IMR-90 (cell line): Measurements from ENCODE around the gene LAMTOR4. TPM values are rescaled to one million over a fixed set of nuclear protein-coding genes. Genes with fewer than 3 reads are reported as not detected.

ENCODE experiments used
- ATAC-seq: fragments of 200-7000 bp; cut with Tn5 transposase; 2 replicates; pipeline ENCODE4 v1.9.1; 2020; ENCODE audit warnings: low read depth, mild to moderate bottlenecking, moderate library complexity
- BruUV-seq: library from RNA; stranded (reverse); fragments of 400-500 nt; replicated peaks from 2 replicates; lab custom pipeline; 2021; lab: Mats Ljungman, UMichigan
- CTCF ChIA-PET: fragments of 300-600 bp; formaldehyde crosslinking; extraction: SDS; loops from one replicate; lab custom pipeline; 2021; ENCODE audit warnings: antibody characterized with exemption; lab: Yijun Ruan, JAX
- POLR2A ChIA-PET: fragments of 300-600 bp; sonication (Branson Sonifier 250); formaldehyde crosslinking; loops from one replicate; lab custom pipeline; 2022; ENCODE audit warnings: antibody characterized with exemption; ENCODE audit not compliant: unreplicated experiment; lab: Charles Lee
- DNase-seq: peaks from one replicate; pipeline ENCODE4 v3.0.0; 2013
- H2AFZ ChIP-seq: replicated peaks from 2 replicates; pipeline ENCODE3; 2013; ENCODE audit warnings: low read length, mild to moderate bottlenecking; ENCODE audit not compliant: poor library complexity
- H2AK5ac ChIP-seq: 2 replicates; pipeline ENCODE4 v1.6.1; 2013; ENCODE audit warnings: low read depth, low read length, inconsistent platforms
- H2AK9ac ChIP-seq: replicated peaks from 2 replicates; pipeline ENCODE3; 2013; ENCODE audit warnings: mild to moderate bottlenecking, low read depth, low read length, moderate library complexity; ENCODE audit not compliant: poor library complexity
- H2BK120ac ChIP-seq: 2 replicates; pipeline ENCODE4 v1.6.1; 2013; ENCODE audit warnings: low read depth, low read length, inconsistent platforms
- H2BK15ac ChIP-seq: 3 replicates; pipeline ENCODE4 v1.6.1; 2013; ENCODE audit warnings: low read depth, low read length, inconsistent platforms
- H2BK20ac ChIP-seq: 2 replicates; pipeline ENCODE4 v1.6.1; 2013; ENCODE audit warnings: low read depth, mild to moderate bottlenecking, inconsistent platforms, low read length, moderate library complexity
- H2BK5ac ChIP-seq: 2 replicates; pipeline ENCODE4 v1.6.1; 2013; ENCODE audit warnings: mild to moderate bottlenecking, low read depth, low read length, inconsistent platforms; ENCODE audit not compliant: poor library complexity, severe bottlenecking
- H3K14ac ChIP-seq: replicated peaks from 2 replicates; pipeline ENCODE4 v1.6.1; 2013; ENCODE audit warnings: low read depth, low read length, inconsistent platforms
- H3K18ac ChIP-seq: 2 replicates; pipeline ENCODE4 v1.6.1; 2013; ENCODE audit warnings: low read depth, low read length, control low read depth
- H3K23ac ChIP-seq: 2 replicates; pipeline ENCODE4 v1.6.1; 2013; ENCODE audit warnings: low read depth, low read length, inconsistent platforms
- H3K27ac ChIP-seq: 2 replicates; pipeline ENCODE4 v1.5.1; 2013; ENCODE audit warnings: mild to moderate bottlenecking, control low read depth, low read length; ENCODE audit not compliant: insufficient read depth
- H3K27me3 ChIP-seq: 2 replicates; pipeline ENCODE4 v1.6.1; 2013; ENCODE audit warnings: low read length; ENCODE audit not compliant: control insufficient read depth, insufficient read depth
- H3K36me3 ChIP-seq: 2 replicates; pipeline ENCODE4 v1.6.1; 2013; ENCODE audit warnings: low read length, mixed read lengths; ENCODE audit not compliant: control insufficient read depth, insufficient read depth
- H3K4ac ChIP-seq: 2 replicates; pipeline ENCODE4 v1.6.1; 2013; ENCODE audit warnings: low read depth, low read length, inconsistent platforms
- H3K4me1 ChIP-seq: 2 replicates; pipeline ENCODE4 v1.6.1; 2013; ENCODE audit warnings: low read length, mixed read lengths; ENCODE audit not compliant: control insufficient read depth, insufficient read depth
- H3K4me2 ChIP-seq: 2 replicates; pipeline ENCODE4 v1.6.1; 2013; ENCODE audit warnings: low read depth, mild to moderate bottlenecking, control low read depth, low read length, moderate library complexity
- H3K4me3 ChIP-seq: 2 replicates; pipeline ENCODE4 v1.5.1; 2013; ENCODE audit warnings: low read depth, mild to moderate bottlenecking, control low read depth, low read length, moderate library complexity; ENCODE audit not compliant: insufficient read depth
- H3K56ac ChIP-seq: 2 replicates; pipeline ENCODE4 v1.6.1; 2013; ENCODE audit warnings: low read length, inconsistent platforms; ENCODE audit not compliant: insufficient read depth; ENCODE audit errors: extremely low read depth
- H3K79me1 ChIP-seq, 2 experiments: 2 replicates each; pipeline ENCODE4 v1.6.1; 2013; ENCODE audit warnings: low read length in 2 of 2, inconsistent platforms in 1 of 2, low read depth in 1 of 2
- H3K9ac ChIP-seq: 2 replicates; pipeline ENCODE4 v1.6.1; 2013; ENCODE audit warnings: low read depth, low read length, control low read depth
- H3K9me1 ChIP-seq: 2 replicates; pipeline ENCODE4 v1.6.1; 2013; ENCODE audit warnings: low read length, inconsistent platforms; ENCODE audit not compliant: insufficient read depth
- H3K9me3 ChIP-seq: 2 replicates; pipeline ENCODE4 v1.6.1; 2013; ENCODE audit warnings: low read length; ENCODE audit not compliant: control insufficient read depth, insufficient read depth
- H4K20me1 ChIP-seq: 2 replicates; pipeline ENCODE4 v1.6.1; 2013; ENCODE audit warnings: low read length, inconsistent platforms; ENCODE audit not compliant: insufficient read depth
- H4K5ac ChIP-seq: 2 replicates; pipeline ENCODE4 v1.6.1; 2013; ENCODE audit warnings: mild to moderate bottlenecking, low read depth, low read length, control low read depth
- H4K8ac ChIP-seq, 2 experiments: 2 replicates each; pipeline ENCODE4 v1.6.1; 2013; ENCODE audit warnings: low read depth in 2 of 2, low read length in 2 of 2, control low read depth in 1 of 2, inconsistent platforms in 1 of 2
- H4K91ac ChIP-seq: 2 replicates; pipeline ENCODE4 v1.6.1; 2013; ENCODE audit warnings: low read depth, low read length, inconsistent platforms; ENCODE audit not compliant: insufficient read depth
- CHD1 ChIP-seq: IDR thresholded peaks from 2 replicates; pipeline ENCODE4 v1.6.1; 2012; ENCODE audit warnings: low read depth, low read length, improper control_type of control experiment
- FOS ChIP-seq: fragments of 150-350 bp; IDR thresholded peaks from 2 replicates; pipeline ENCODE4 v1.6.1; 2016; ENCODE audit warnings: low read depth, low read length
- MAZ ChIP-seq: IDR thresholded peaks from 2 replicates; pipeline ENCODE4 v1.6.1; 2012; ENCODE audit warnings: low read depth, mild to moderate bottlenecking, low read length, improper control_type of control experiment, moderate library complexity, borderline replicate concordance
- MXI1 ChIP-seq: IDR thresholded peaks from 2 replicates; pipeline ENCODE4 v1.6.1; 2012; ENCODE audit warnings: low read depth, mild to moderate bottlenecking, low read length, moderate library complexity, borderline replicate concordance
- POLR2A ChIP-seq: IDR thresholded peaks from 2 replicates; pipeline ENCODE4 v1.6.1; 2012; ENCODE audit warnings: mild to moderate bottlenecking, low read depth, low read length
- RAD21 ChIP-seq: IDR thresholded peaks from 2 replicates; pipeline ENCODE4 v1.6.1; 2012; ENCODE audit warnings: low read length, improper control_type of control experiment
- RCOR1 ChIP-seq: IDR thresholded peaks from 2 replicates; pipeline ENCODE4 v1.6.1; 2012; ENCODE audit warnings: mild to moderate bottlenecking, low read length, improper control_type of control experiment; ENCODE audit not compliant: insufficient replicate concordance
- RFX5 ChIP-seq: IDR thresholded peaks from 2 replicates; pipeline ENCODE4 v1.8.0; 2012; ENCODE audit warnings: low read depth, mild to moderate bottlenecking, low read length, moderate library complexity
- WGBS, 2 experiments: methylation state at CpG; one replicate each; pipeline versions ENCODE4 v1.1.5 to v1.1.7; 2013; ENCODE audit warnings: missing lambda C conversion rate in 2 of 2; ENCODE audit not compliant: insufficient read length in 1 of 2; ENCODE audit errors: extremely low coverage in 2 of 2; 5-methylcytosine and 5-hydroxymethylcytosine counted together
- dilution Hi-C: fragments of 300-500 bp; cut with HindIII; formaldehyde crosslinking; loops from one replicate; pipeline ENCODE4 v1.14.3; 2018; ENCODE audit warnings: low sequenced_read_pairs; ENCODE audit not compliant: unreplicated experiment
- in situ Hi-C: fragments of 300-500 bp; cut with MboI; formaldehyde crosslinking; loops from 3 replicates; pipeline ENCODE4 v1.14.3; 2019; ENCODE audit warnings: low sequenced_read_pairs, inconsistent platforms, mixed read lengths
- intact Hi-C: fragments of 100-400 bp; cut with micrococcal nuclease; formaldehyde crosslinking; loops from 2 replicates; pipeline ENCODE4 v1.10.0; 2022
- polyA plus RNA-seq, 3 experiments: library from polyadenylated mRNA; depleted of rRNA; stranded (reverse); fragments of >200 nt; gene quantifications; 2 replicates each; pipeline ENCODE4 v1.2.3, GENCODE V29; 2012; ENCODE audit warnings: low replicate concordance in 1 of 3
- total RNA-seq: library from RNA; depleted of rRNA; stranded (reverse); fragments of >200 nt; gene quantifications from 2 replicates; pipeline ENCODE4 v1.2.3, GENCODE V29; 2012
- TF ChIP-seq, protein P1 (sequence below): conservative IDR thresholded peaks from 2 replicates; pipeline ENCODE4 v1.5.1; 2012; ENCODE audit warnings: mild to moderate bottlenecking, low read depth, low read length, improper control_type of control experiment

LAMTOR4 gene
- total and polyA plus RNA-seq, 2 of the 4 experiments (the other 2 are of a cell fraction), result 134 to 268 TPM

DNA sequence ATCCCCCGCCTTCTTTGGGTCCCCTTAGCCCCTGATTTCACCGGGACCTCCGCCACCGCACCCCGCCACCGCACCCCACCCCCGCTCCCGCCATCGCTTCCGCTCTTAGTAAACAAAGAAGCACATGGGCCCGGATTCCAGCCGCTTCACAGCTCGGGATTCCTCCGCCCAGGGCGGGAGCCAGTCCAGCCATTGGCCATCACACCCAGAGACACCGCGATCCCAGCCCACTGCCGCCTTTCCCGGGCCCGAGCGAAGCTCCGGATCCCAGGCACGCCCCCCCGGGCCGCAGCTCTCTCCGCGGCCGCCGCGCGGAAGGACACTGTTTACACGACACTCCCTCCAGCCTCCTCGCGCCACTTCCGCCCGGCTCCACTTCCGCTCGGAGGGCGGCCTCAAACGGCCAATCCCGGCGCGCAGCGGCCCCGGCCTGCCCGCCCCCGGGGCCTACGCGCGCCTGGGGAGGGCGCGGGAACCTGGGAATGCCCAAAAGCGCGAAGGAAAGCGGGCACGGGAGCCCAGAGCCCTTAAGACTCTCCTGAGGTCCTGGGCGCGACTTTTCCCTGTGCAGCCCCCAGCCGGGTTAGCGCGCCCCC, 48.2 kb upstream of the LAMTOR4 start:
- Histone ChIP-seq H3K9me3 (no peaks in the 10 kb centered on the region), H3K4ac (peak overlapping the region; percentile 76), H3K9ac (peak overlapping the region; percentile 75), H3K4me3 (peak overlapping the region; percentile 54), H2BK5ac (peak overlapping the region; percentile 39), H3K79me1 (peaks cover 28 to 64% of the 10 kb centered on the region in 2 experiments), H2BK20ac (no peak overlapping the region), H3K4me1 (peaks cover 15% of the 10 kb centered on the region), H3K27ac (peak overlapping the region; percentile 73), H2AK9ac (peak overlapping the region; percentile 97), H3K18ac (no peak overlapping the region; the same call in 1 of the 2 replicates), H2AFZ (peak overlapping the region; percentile 94), H3K36me3 (peaks cover 48% of the 10 kb centered on the region), H3K27me3 (no peaks in the 10 kb centered on the region), H3K23ac (peak overlapping the region; percentile 65; the same call in 1 of the 2 replicates), H4K20me1 (peaks cover 7% of the 10 kb centered on the region; the same call in 1 of the 2 replicates), H3K14ac (0 out of 2 replicates have a peak overlapping the region, but pooled peaks have one; percentile 27), H3K9me1 (peaks cover 5% of the 10 kb centered on the region; the same call in 1 of the 2 replicates), H4K8ac (peak overlapping the region in 1 of 2 experiments; percentile 82; a peak in 1 of 4 replicates), H2BK120ac (no peak overlapping the region; the same call in 1 of the 2 replicates), H4K91ac (peak overlapping the region; percentile 68; the same call in 1 of the 2 replicates), H2AK5ac (no peak overlapping the region; the same call in 1 of the 2 replicates), H4K5ac (peak overlapping the region; percentile 24), H3K56ac (peak overlapping the region; percentile 58; the same call in 1 of the 2 replicates), H3K4me2 (peak overlapping the region; percentile 87), H2BK15ac (no peak overlapping the region)
- WGBS, 2 experiments, result 1% methylated on average over 26 of the region's 61 CpGs; no CpG with 5 or more reads in 1 of the 2 experiments
- ChIA-PET POLR2A (interaction anchor here (0.8 kb wide), 1 partner anchor 14 kb away, joined by 3 read pairs; no protein-coding TSS in a partner anchor), CTCF (interaction anchor here (1.3 kb wide), 1 partner anchor 10 kb away, joined by 5 read pairs; no protein-coding TSS in a partner anchor)
- no TSS peak for BruUV-seq
- intact Hi-C loops (loop anchor here (1.0 to 2.0 kb wide), 3 partner anchors 10 to 51 kb away; partner anchors contain the start of genes CNPY4, TAF6 and ZSCAN21), dilution Hi-C loops (no loop called here), in situ Hi-C loops (no loop called here)
- DNase-seq (peak; percentile 98), ATAC-seq (peak; percentile 79)
- TF ChIP-seq MXI1 (peak; percentile 94), CHD1 (no peak; the same call in none of the 2 replicates), RCOR1 (peak; percentile 57), RFX5 (no peak), MAZ (peak; percentile 89), RAD21 (no peak), FOS (0 out of 2 replicates have a peak, but pooled peaks have one; percentile 2), POLR2A (peak; percentile 59)
- TF ChIP-seq, protein P1, sequence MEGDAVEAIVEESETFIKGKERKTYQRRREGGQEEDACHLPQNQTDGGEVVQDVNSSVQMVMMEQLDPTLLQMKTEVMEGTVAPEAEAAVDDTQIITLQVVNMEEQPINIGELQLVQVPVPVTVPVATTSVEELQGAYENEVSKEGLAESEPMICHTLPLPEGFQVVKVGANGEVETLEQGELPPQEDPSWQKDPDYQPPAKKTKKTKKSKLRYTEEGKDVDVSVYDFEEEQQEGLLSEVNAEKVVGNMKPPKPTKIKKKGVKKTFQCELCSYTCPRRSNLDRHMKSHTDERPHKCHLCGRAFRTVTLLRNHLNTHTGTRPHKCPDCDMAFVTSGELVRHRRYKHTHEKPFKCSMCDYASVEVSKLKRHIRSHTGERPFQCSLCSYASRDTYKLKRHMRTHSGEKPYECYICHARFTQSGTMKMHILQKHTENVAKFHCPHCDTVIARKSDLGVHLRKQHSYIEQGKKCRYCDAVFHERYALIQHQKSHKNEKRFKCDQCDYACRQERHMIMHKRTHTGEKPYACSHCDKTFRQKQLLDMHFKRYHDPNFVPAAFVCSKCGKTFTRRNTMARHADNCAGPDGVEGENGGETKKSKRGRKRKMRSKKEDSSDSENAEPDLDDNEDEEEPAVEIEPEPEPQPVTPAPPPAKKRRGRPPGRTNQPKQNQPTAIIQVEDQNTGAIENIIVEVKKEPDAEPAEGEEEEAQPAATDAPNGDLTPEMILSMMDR, result no peak
